HFFc6 (cell line): ENCODE measurements around the gene MS4A18. TPM values are rescaled to one million over a fixed set of nuclear protein-coding genes. Genes with fewer than 3 reads are reported as not detected.

Experiments
- DNase-seq: peaks from one replicate; pipeline ENCODE4 v3.0.0-alpha.2; 2018
- H3K27ac Mint-ChIP-seq: 2 replicates; pipeline ENCODE4 v1.8.0; 2020; ENCODE audit warnings: mild to moderate bottlenecking, mixed read lengths
- H3K27me3 Mint-ChIP-seq: 2 replicates; pipeline ENCODE4 v1.8.0; 2021; ENCODE audit warnings: mild to moderate bottlenecking, moderate library complexity, mixed read lengths; ENCODE audit not compliant: insufficient read depth
- H3K36me3 Mint-ChIP-seq: 2 replicates; pipeline ENCODE4 v1.8.0; 2021; ENCODE audit warnings: low read depth, mixed read lengths
- H3K4me1 Mint-ChIP-seq: 2 replicates; pipeline ENCODE4 v1.8.0; 2020; ENCODE audit warnings: low read depth, mixed read lengths
- H3K4me3 Mint-ChIP-seq: 2 replicates; pipeline ENCODE4 v1.8.0; 2020; ENCODE audit warnings: mild to moderate bottlenecking, moderate library complexity, mixed read lengths
- H3K9me3 Mint-ChIP-seq: 2 replicates; pipeline ENCODE4 v1.8.0; 2020; ENCODE audit warnings: mild to moderate bottlenecking, mixed read lengths
- CTCF ChIP-seq: fragments of 200-600 bp; sonication (generic); IDR thresholded peaks from 2 replicates; pipeline ENCODE4 v1.5.0; 2021; ENCODE audit warnings: antibody characterized with exemption, mild to moderate bottlenecking
- total RNA-seq, 6 experiments: library from RNA; stranded (reverse); fragmentation: NEBNext Ultra II Directional; extraction: Animal tissue kit (Norgen Biotek cat#: 25700); gene quantifications; 2 replicates in 1 of 6; 3 replicates in 5 of 6; pipeline ENCODE4 v1.2.3, GENCODE V29; 2021

Gene MS4A18
- total RNA-seq, 6 experiments from 2014 or later, result not detected

GRCh38 chr11:60781981-60782316 is 57.4 kb downstream of the MS4A18 start:
- no peaks in the 10 kb centered on the region for H3K36me3 Mint-ChIP-seq
- TF ChIP-seq CTCF, result no peak
- DNase-seq, result no peak
- peaks cover 20% of the 10 kb centered on the region for H3K27me3 Mint-ChIP-seq
- no peak overlapping the region for H3K4me3 Mint-ChIP-seq
- no peaks in the 10 kb centered on the region for H3K9me3 Mint-ChIP-seq
- H3K4me1 Mint-ChIP-seq, result peaks cover 24% of the 10 kb centered on the region
- no peak overlapping the region for H3K27ac Mint-ChIP-seq

- peaks cover 20% of the 10 kb centered on the region for H3K27me3 Mint-ChIP-seq
- H3K9me3 Mint-ChIP-seq, result no peaks in the 10 kb centered on the region
- peaks cover 24% of the 10 kb centered on the region for H3K4me1 Mint-ChIP-seq
- no peak for DNase-seq
- H3K36me3 Mint-ChIP-seq, result no peaks in the 10 kb centered on the region
- no peak overlapping the region for H3K4me3 Mint-ChIP-seq
- H3K27ac Mint-ChIP-seq, result no peak overlapping the region
- no peak for TF ChIP-seq CTCF
These were observed 58.0 kb downstream of the MS4A18 start for GRCh38 chr11:60782393-60783140.

GRCh38 chr11:60783141-60783484 is 58.6 kb downstream of the MS4A18 start:
- Mint-ChIP-seq H3K4me3 (no peak overlapping the region), H3K36me3 (no peaks in the 10 kb centered on the region), H3K4me1 (peaks cover 20% of the 10 kb centered on the region), H3K27me3 (peaks cover 20% of the 10 kb centered on the region), H3K9me3 (no peaks in the 10 kb centered on the region), H3K27ac (no peak overlapping the region)
- DNase-seq, result no peak
- no peak for TF ChIP-seq CTCF

GRCh38 chr11:60783911-60784310 is 59.4 kb downstream of the MS4A18 start:
- no peak overlapping the region for H3K4me3 Mint-ChIP-seq

GRCh38 chr11:60785136-60785535 is 60.6 kb downstream of the MS4A18 start, which contains the start of gene MS4A10:
TSS of gene MS4A10 (plus strand) at chr11:60785333. CDS start at chr11:60790336, 5,003 bp downstream.
- peaks cover 20% of the 10 kb centered on the region for H3K4me1 Mint-ChIP-seq
- DNase-seq, result no peak
- TF ChIP-seq CTCF, result no peak
- H3K36me3 Mint-ChIP-seq, result no peaks in the 10 kb centered on the region
- no peak within 1 kb of the TSS for H3K27ac Mint-ChIP-seq
- no peaks in the 10 kb centered on the region for H3K9me3 Mint-ChIP-seq
- peaks cover 25% of the 10 kb centered on the region for H3K27me3 Mint-ChIP-seq
- no peak within 1 kb of the TSS for H3K4me3 Mint-ChIP-seq

More at GRCh38 chr11:60783911-60784310, 59.4 kb downstream of the MS4A18 start:
- H3K36me3 Mint-ChIP-seq, result no peaks in the 10 kb centered on the region
- TF ChIP-seq CTCF, result no peak
- no peaks in the 10 kb centered on the region for H3K9me3 Mint-ChIP-seq
- no peak for DNase-seq
- H3K27me3 Mint-ChIP-seq, result peaks cover 23% of the 10 kb centered on the region
- peaks cover 20% of the 10 kb centered on the region for H3K4me1 Mint-ChIP-seq
- H3K27ac Mint-ChIP-seq, result no peak overlapping the region
